Endothelial cell of hepatic sinusoid (primary cell): Measurements from ENCODE around the gene GATAD2A.

Experiments
- in situ Hi-C: cut with HindIII; loops from 2 replicates; pipeline ENCODE4 v1.10.0; 2017; ENCODE audit warnings: low sequenced_read_pairs

The GATAD2A gene

DNA sequence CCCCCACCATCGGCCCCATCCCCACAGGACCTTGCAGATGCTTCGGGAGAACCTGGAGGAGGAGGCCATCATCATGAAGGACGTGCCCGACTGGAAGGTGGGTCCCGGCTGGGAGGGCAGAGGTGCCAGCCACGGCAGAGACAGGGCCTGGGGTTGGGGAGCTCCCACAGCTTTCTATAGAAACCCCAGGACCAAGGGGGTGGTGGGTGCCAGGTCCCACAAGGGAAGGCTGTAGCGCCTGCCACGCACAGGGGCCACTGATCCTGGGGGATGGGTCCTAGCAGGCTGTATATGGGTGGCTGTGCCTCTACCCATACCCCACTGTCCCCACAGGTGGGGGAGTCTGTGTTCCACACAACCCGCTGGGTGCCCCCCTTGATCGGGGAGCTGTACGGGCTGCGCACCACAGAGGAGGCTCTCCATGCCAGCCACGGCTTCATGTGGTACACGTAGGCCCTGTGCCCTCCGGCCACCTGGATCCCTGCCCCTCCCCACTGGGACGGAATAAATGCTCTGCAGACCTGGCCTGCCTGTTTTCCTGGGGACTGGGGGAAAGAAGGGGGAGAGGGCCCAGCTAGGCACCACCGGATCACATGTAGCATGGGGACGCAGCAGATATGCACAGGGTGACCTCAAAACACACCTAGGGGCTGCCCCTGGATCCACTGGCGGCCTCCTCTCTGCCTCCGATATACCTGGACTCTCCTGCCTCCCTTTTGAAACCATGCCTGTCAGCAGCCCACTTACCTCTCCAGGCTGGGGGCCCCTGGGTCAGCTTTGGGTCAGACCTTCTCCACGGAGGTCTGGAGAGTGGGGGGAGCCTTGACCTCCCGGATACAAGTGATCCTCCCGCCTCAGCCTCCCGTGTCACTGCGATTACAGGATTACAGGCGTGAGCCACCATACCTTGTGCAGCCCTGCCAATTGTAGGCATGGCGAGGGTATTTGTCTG, 122.5 kb downstream of the GATAD2A start:
- in situ Hi-C loops: no loop called here

DNA sequence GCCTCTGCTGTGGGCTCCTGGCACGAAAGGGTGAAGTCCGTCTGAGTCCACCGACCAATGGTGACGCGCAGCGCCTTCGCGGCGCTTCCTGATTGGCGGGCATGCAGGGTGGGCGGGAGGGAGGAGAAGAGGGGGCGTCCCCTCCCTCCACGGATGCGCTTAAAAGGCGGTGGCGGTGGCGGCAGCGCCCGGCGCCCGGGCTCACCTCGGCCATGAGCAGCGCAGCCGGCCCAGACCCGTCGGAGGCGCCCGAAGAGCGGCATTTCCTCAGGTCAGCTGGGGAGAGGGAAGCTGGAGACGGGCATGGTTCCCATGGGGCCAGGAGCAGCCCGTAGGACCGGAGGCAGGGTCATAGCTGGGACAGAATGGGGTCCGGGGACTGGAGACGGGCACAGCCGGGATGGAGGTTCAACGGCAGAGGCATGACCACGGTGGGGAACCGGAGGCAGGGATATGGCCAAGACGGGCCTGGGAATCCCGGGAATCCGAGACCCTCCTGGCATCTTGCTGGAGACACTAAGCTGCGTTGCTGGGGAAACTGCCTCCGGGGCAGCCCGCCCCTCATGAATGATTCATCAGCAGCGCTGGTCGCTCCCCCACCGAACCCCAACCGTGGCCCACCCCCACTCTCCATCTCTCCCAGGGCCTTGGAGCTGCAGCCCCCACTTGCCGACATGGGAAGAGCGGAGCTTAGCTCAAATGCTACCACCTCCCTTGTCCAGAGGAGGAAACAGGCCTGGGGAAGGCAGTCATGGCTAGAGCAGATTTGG, 123.4 kb downstream of the GATAD2A start, which contains the start of gene YJEFN3:
Gene YJEFN3 (plus strand): TSS at position 191 of the 770 bp plus-strand sequence. CDS start 22 bp downstream, at position 213.
- in situ Hi-C loops: no loop called here

- in situ Hi-C loops: loop anchor here (5.0 to 10.0 kb wide), 3 partner anchors 62 to 195 kb away; partner anchors contain the start of gene ATP13A1
Observed at GRCh38 chr19:19529783-19530422, 124.4 kb downstream of the GATAD2A start.

- in situ Hi-C loops: loop anchor here (5.0 to 10.0 kb wide), 3 partner anchors 62 to 196 kb away; partner anchors contain the start of gene ATP13A1
Observed at GRCh38 chr19:19530423-19530804, 124.9 kb downstream of the GATAD2A start.

DNA sequence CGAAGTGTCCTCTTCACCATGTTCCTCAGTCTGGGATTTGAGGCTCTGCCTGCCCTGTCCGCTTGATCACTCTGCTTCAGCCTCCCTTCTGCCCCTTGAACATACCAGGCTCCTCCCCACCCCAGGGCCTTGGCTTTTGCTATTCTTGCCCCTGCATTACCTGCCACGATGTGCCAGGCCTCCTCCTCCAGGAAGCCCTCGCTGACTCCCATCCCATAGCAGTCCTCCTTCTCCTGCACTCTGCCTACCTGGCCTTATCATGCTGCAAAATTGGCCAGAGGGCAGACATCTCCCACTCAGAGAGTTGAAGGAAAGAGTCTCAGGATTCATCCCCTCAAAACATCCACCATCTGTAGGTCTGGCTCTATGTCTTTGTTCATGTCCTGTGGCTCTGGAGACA, 125.4 kb downstream of the GATAD2A start:
- in situ Hi-C loops: loop anchor here (5.0 to 10.0 kb wide), 3 partner anchors 61 to 196 kb away; partner anchors contain the start of gene ATP13A1

DNA sequence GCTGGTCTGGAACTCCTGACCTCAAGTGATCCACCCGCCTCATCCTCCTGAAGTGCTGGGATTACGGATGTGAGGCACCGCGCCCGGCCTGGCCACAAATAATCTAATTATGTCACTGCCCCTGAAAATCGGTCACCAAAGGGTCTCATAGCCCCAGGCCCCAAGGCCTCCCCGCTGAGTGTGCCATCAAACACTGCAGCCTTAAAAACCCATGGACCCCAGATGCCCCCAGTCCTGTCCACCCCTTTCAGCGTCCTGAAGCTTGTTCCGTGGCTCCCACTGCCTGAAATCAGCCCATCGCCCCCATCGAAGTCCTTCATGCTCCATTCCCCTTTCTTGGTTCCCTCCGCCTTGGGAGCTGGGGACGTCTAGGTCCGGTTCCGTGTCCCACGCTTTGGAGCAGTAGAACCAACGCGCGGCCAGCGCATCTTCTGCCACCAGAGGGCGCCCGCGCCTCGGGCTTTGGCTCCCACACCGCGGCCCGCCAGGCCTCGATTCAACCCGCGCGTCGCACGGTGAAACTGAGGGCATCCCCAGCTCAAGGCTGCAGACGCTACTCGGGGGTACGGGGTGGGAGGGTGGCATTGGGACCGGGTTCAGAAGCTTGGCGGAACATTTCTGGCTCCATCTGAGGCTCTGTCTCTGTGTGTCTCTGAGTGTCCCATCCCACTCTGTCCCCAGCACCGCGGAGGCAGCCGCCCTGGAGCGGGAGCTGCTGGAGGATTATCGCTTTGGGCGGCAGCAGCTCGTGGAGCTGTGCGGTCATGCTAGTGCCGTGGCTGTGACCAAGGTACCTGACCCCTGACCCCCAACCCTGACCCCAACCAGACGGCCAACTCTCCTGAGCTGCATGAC, 126.7 kb downstream of the GATAD2A start:
- in situ Hi-C loops: loop anchor here (5.0 to 10.0 kb wide), 3 partner anchors 60 to 197 kb away; partner anchors contain the start of gene ATP13A1

DNA sequence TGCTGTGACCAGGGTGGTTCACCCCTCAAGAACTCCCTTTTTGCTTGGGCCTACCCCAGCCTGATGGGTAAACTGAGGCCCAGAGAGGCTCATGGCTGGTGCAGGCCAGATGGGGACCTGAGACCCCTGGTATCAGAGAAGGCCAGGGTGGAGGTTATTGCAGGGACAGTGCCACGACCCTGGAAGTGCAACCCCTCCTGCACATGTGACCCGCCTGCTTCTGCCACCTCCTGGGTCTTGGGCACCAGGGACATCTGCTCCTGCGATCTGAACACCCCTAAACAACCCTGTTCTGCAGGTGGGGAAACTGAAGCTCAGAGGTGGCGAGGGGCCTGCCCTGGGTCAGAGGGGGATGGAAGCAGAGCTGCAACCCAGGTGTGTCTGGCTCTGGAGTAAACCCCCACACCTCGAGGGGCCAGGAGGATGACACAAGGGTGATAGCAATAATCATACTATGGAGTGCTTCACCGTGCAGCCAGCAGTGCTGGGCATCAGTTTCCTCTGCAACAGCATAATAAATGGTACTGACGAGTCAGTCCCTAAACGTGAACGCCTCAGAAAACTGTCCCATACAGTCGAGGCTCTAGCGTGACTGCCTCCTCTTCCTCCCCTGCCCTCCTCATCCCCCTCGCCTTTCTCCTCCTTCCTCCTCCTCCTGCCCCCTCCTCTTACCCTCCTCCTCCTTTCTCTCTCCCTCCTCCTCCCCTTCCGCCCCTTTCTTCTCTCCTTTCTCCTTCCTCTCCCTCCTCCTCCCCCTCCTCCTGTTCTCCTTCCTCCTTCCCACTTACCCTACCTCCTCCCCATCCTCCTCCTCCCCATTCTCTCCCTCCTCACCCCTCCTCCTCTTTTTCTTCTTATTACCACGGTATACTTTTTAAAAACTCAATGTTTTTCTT, 127.6 kb downstream of the GATAD2A start:
- in situ Hi-C loops: loop anchor here (5.0 to 10.0 kb wide), 3 partner anchors 59 to 198 kb away; partner anchors contain the start of gene ATP13A1

GRCh38 chr19:19533841-19534240, 128.4 kb downstream of the GATAD2A start:
- in situ Hi-C loops: loop anchor here (5.0 to 10.0 kb wide), 3 partner anchors 58 to 199 kb away; partner anchors contain the start of gene ATP13A1

GRCh38 chr19:19534556-19535265, 129.2 kb downstream of the GATAD2A start:
- in situ Hi-C loops: loop anchor here (5.0 to 10.0 kb wide), 3 partner anchors 58 to 200 kb away; partner anchors contain the start of gene ATP13A1

- in situ Hi-C loops: loop anchor here (10.0 kb wide), 1 partner anchor 201 kb away; no protein-coding TSS in a partner anchor
Observed at GRCh38 chr19:19535311-19536191, 130.1 kb downstream of the GATAD2A start.

GRCh38 chr19:19537075-19538048, 131.9 kb downstream of the GATAD2A start:
- in situ Hi-C loops: loop anchor here (10.0 kb wide), 1 partner anchor 203 kb away; no protein-coding TSS in a partner anchor

DNA sequence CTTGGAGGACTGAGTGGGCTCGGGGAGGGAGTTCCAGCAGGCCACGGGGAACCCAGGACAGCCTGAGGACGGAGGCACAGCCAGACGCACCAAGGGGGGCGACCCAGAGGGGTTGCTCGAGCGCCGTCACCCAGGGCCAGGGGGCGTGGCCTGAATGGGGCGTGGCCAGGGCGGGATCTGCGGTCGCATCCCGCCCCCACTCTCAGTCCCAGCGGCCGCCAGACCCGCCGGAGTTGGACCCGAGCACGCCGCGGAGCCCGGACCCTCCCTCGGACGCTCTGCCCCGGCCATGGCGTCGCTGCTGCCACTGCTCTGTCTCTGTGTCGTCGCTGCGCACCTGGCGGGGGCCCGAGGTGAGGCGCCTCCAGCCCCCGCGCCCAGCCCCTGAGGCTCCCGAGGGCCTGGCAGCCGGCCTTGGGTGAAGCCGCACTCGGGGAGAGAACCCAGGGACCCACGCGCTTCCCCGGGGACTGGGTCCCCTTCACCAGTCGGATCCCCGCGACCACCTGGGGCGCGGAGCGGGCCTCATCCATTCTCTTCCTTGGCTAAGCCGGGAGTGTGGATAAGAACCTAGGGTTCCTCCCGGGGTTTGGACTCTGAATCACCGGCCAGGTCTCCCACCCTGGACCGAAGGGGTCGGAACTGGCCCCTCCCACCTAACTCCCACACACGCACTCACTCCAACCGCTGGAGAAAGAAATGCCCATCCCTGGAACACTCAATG, 132.7 kb downstream of the GATAD2A start, which contains the start of gene CILP2:
Gene CILP2 (plus strand): TSS at position 205 of the 724 bp plus-strand sequence. CDS start 85 bp downstream, at position 290.
- in situ Hi-C loops: loop anchor here (10.0 kb wide), 1 partner anchor 203 kb away; no protein-coding TSS in a partner anchor

DNA sequence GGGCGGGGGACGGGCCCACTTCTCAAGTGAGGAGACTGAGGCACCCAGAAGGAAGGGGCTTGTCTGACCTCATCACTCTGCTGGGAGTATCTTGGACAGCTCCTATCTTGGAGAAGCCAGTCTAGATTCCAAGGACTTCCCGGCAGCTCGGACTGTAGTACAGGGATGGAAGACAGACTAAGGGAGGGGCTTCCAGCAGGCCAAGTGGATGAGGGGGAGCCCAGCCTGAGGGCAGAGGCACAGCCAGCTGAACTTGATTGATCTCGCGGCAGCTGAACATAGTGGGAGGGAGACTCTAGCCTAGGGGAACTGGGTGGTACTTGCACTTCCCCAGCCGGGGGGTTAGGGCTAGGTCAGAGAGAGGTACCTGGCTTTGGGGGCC, 133.3 kb downstream of the GATAD2A start:
- in situ Hi-C loops: loop anchor here (10.0 kb wide), 1 partner anchor 204 kb away; no protein-coding TSS in a partner anchor

DNA sequence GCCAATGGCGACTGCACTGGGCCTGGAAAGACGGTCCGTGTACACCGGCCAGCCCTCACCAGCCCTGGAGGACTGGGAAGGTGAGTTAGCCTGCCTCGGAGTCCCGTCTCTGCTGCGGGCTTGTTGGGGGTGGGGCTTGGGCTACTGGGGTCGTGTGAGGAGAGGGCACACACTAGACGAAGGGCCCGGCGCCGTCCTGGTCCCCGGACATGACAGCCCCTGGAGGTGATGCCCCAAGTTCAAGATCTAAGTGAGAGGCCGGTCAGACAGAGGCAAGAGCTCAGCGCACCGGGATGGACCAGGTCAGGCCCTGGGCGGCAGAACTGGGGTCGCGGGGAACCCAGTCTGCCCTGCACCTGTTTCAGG, 134.2 kb downstream of the GATAD2A start:
- in situ Hi-C loops: loop anchor here (10.0 kb wide), 1 partner anchor 205 kb away; no protein-coding TSS in a partner anchor
